Adrenal gland (tissue), 12 donors: ENCODE data around the gene FASTK. TPM values are rescaled to one million over a fixed set of nuclear protein-coding genes. Genes with fewer than 3 reads are reported as not detected.

Experiments used
- DNase-seq, 7 donors: peaks; one replicate each; pipeline ENCODE4 v3.0.0-alpha.2; 2019 to 2020
- H3K27ac ChIP-seq, 5 donors: fragments of 200-600 bp; sonication (generic) in 4 of 5; 1 replicate in 3 of 5; 2 replicates in 2 of 5; pipeline versions ENCODE4 v1.5.1 to v1.8.0; 2016 to 2020; ENCODE audit warnings: mild to moderate bottlenecking in 1 of 5
- H3K27me3 ChIP-seq: fragments of 200-600 bp; 2 replicates; pipeline ENCODE4 v1.8.0; 2021
- H3K36me3 ChIP-seq, 2 donors: fragments of 200-600 bp; replicated peaks in 1 of 2; 1 replicate in 1 of 2; 2 replicates in 1 of 2; pipeline versions ENCODE4 v1.5.1 to v1.8.0; 2018 to 2022
- H3K4me1 ChIP-seq, 2 donors: fragments of 200-600 bp; replicated peaks in 1 of 2; 1 replicate in 1 of 2; 2 replicates in 1 of 2; pipeline versions ENCODE4 v1.5.1 to v1.8.0; 2018 to 2021
- H3K4me3 ChIP-seq, 4 donors: fragments of 200-600 bp; sonication (generic) in 3 of 4; one replicate each; pipeline ENCODE4 v1.5.1; 2016 to 2018
- H3K9me3 ChIP-seq, 3 donors: fragments of 200-600 bp; sonication (generic) in 1 of 3; replicated peaks in 1 of 3; 1 replicate in 2 of 3; 2 replicates in 1 of 3; pipeline versions ENCODE4 v1.5.1 to v1.8.0; 2016 to 2021
- POLR2A ChIP-seq, 2 donors: fragments of 450-650 bp; IDR thresholded peaks; one replicate each; pipeline ENCODE4 v1.6.1; 2017; ENCODE audit warnings: antibody characterized with exemption in 2 of 2, mild to moderate bottlenecking in 2 of 2, moderate library complexity in 1 of 2
- WGBS, 4 donors: extraction: QIAGEN DNeasy Blood & Tissue Kit in 2 of 4; methylation state at CpG; one replicate each; pipeline versions ENCODE4 v1.1.5 to v1.1.7; 2013 to 2017; 5-methylcytosine and 5-hydroxymethylcytosine counted together
- intact Hi-C, 2 donors: fragments of 100-400 bp; cut with DNase I; formaldehyde crosslinking; loops; one replicate each; pipeline versions ENCODE4 v1.14.1 to v1.15.0; 2022 to 2023
- polyA plus RNA-seq, 3 donors: library from polyadenylated mRNA; stranded (reverse); fragments of 200-250 nt in 2 of 3; fragments of 350-450 nt in 1 of 3; fragmentation: Illumina TruSeq in 1 of 3; extraction: RNeasy Lipid Tissue Mini Kit (QIAGEN cat#74804) in 1 of 3; gene quantifications; one replicate each; pipeline ENCODE4 v1.2.3, GENCODE V29; 2013 to 2014
- total RNA-seq, 9 donors: library from RNA; depleted of rRNA in 4 of 9; stranded (reverse); fragments of >200 nt in 4 of 9; fragments of 120-200 nt in 1 of 9; fragmentation: NEBNext Ultra II Directional in 1 of 9; extraction: Animal tissue kit (Norgen Biotek cat#: 25700) in 1 of 9; gene quantifications; one replicate each; pipeline versions ENCODE4 v1.1.0 to v1.2.4, GENCODE V29; 2013 to 2023
- TF ChIP-seq, protein P1 (sequence below), 6 experiments: fragments of 450-650 bp in 4 of 6; fragments of 200-600 bp in 2 of 6; sonication (generic) in 1 of 6; IDR thresholded peaks; 1 replicate in 5 of 6; 2 replicates in 1 of 6; pipeline versions ENCODE4 v1.5.1 to v1.8.0; 2016 to 2021; ENCODE audit warnings: antibody characterized with exemption in 6 of 6, mild to moderate bottlenecking in 2 of 6, moderate library complexity in 1 of 6
- donor health status: healthy with polysubstance abuse.
- donor health status: Bipolar disorder and iron deficiency.
- donor health status: DM: yes; HTN: yes; CAD: no.
- donor health status: DM: no; HTN: no; CAD: no.
- donor health status: DM: no; HTN: no; CAD: no.
- donor health status: DM: yes; HTN: yes; CAD: no.

The FASTK gene
- total and polyA plus RNA-seq, 12 donors = 21.4 to 516 (median 85.8) TPM

DNA sequence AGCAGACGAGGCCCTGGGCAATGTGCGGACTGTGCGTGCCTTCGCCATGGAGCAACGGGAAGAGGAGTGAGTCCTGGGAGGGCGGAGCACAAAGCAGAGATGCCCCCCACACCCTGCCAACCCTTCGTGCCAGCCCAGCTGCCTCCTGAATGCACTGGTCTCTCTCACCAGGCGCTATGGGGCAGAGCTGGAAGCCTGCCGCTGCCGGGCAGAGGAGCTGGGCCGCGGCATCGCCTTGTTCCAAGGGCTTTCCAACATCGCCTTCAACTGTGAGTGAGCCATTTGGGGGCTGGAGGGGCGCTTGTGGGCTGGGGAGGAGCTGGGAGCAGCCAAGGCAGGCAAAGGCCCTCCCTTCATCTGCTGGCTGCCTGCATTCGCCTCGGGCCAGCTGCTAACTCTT is 44.7 kb downstream of the FASTK start:
- no peak for DNase-seq
- intact Hi-C loops = no loop called here
- no peaks in the 10 kb centered on the region for H3K9me3 ChIP-seq
- H3K4me1 ChIP-seq = peaks cover 13 to 17% of the 10 kb centered on the region in 2 donors
- no peak overlapping the region for H3K4me3 ChIP-seq
- TF ChIP-seq POLR2A (IDR thresholded peaks at IDR 0.05) = no peak
- TF ChIP-seq, protein P1, sequence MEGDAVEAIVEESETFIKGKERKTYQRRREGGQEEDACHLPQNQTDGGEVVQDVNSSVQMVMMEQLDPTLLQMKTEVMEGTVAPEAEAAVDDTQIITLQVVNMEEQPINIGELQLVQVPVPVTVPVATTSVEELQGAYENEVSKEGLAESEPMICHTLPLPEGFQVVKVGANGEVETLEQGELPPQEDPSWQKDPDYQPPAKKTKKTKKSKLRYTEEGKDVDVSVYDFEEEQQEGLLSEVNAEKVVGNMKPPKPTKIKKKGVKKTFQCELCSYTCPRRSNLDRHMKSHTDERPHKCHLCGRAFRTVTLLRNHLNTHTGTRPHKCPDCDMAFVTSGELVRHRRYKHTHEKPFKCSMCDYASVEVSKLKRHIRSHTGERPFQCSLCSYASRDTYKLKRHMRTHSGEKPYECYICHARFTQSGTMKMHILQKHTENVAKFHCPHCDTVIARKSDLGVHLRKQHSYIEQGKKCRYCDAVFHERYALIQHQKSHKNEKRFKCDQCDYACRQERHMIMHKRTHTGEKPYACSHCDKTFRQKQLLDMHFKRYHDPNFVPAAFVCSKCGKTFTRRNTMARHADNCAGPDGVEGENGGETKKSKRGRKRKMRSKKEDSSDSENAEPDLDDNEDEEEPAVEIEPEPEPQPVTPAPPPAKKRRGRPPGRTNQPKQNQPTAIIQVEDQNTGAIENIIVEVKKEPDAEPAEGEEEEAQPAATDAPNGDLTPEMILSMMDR (IDR thresholded peaks at IDR 0.05) = no peak
- peaks cover 0 to 34% of the 10 kb centered on the region in 2 donors for H3K36me3 ChIP-seq
- no peaks in the 10 kb centered on the region for H3K27me3 ChIP-seq
- no peak overlapping the region for H3K27ac ChIP-seq
- 91 to 94% (median 93%) methylated on average over 9 to 17 of the region's 17 CpGs for WGBS, 4 donors

DNA sequence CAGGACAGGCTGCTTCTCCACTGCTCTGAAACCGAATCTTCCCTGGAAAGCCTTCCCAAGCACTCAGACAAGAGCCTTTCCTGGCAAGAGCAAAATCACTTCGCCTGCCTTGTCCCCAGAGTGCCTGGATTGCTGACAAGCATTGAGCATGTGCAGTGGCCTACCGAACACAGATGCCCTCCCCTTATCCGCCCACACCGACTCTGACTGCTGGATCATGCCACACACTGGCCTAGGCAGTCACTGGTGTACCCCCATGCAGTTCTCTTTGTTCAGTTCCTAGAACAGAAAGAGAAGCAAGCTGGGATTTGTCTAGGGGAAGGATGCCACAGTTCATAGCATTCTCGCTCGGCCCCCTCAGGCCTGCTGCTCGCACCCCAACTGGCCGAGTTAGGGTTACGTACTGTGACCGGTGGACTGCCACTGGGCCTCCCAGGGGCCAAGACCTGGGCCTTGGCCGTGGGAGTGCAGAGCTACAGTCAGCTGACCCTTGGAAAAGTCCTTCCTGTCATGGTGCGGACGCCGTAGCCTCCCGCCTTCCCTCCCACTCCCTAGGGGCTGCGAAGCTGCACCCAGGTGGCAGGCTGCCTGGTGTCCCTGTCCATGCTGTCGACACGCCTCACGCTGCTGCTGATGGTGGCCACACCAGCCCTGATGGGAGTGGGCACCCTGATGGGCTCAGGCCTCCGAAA is 45.4 kb downstream of the FASTK start:
- H3K27ac ChIP-seq = no peak overlapping the region
- H3K4me3 ChIP-seq = no peak overlapping the region
- peaks cover 13 to 17% of the 10 kb centered on the region in 2 donors for H3K4me1 ChIP-seq
- 79 to 89% (median 87%) methylated on average over 8 to 21 of the region's 21 CpGs for WGBS, 4 donors
- H3K27me3 ChIP-seq = no peaks in the 10 kb centered on the region
- intact Hi-C loops = no loop called here
- no peaks in the 10 kb centered on the region for H3K9me3 ChIP-seq
- no peak for TF ChIP-seq POLR2A (IDR thresholded peaks at IDR 0.05)
- TF ChIP-seq, protein P1 (IDR thresholded peaks at IDR 0.05) = no peak
- no peak for DNase-seq
- H3K36me3 ChIP-seq = peaks cover 0 to 34% of the 10 kb centered on the region in 2 donors

DNA sequence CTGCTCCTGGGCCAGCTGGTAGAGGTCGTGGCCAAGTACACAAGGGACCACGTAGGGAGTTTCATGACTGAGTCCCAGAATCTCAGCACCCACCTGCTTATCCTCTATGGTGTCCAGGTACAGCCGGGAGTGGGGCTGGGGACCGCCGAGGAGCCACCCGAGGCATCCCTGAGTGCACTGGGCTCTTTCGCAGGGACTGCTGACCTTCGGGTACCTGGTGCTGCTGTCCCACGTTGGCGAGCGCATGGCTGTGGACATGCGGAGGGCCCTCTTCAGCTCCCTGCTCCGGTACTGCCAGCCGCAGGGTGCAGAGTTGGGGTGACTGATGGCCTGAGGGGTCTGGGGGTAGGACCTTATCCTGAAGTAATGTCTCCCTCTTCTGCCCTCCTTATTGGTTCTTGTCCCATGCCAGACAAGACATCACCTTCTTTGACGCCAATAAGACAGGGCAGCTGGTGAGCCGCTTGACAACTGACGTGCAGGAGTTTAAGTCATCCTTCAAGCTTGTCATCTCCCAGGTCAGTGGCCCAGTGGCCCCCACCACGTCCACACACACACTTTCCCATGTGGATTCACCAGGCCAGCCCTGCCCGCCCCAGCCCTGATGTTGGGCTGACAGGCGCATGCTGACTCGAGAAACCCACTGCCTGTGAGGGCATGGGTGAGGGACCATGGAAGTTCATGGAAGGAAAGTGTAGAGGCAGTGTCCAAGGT is 46.1 kb downstream of the FASTK start:
- 90 to 95% (median 94%) methylated on average over 12 to 21 of the region's 21 CpGs for WGBS, 4 donors
- DNase-seq = no peak
- Histone ChIP-seq H3K4me1 (peaks cover 9 to 17% of the 10 kb centered on the region in 2 donors), H3K9me3 (no peaks in the 10 kb centered on the region), H3K27ac (no peak overlapping the region), H3K36me3 (peaks cover 0 to 34% of the 10 kb centered on the region in 2 donors), H3K27me3 (no peaks in the 10 kb centered on the region), H3K4me3 (no peak overlapping the region)
- intact Hi-C loops = no loop called here
- TF ChIP-seq, protein P1 (IDR thresholded peaks at IDR 0.05) = no peak
- no peak for TF ChIP-seq POLR2A (IDR thresholded peaks at IDR 0.05)

DNA sequence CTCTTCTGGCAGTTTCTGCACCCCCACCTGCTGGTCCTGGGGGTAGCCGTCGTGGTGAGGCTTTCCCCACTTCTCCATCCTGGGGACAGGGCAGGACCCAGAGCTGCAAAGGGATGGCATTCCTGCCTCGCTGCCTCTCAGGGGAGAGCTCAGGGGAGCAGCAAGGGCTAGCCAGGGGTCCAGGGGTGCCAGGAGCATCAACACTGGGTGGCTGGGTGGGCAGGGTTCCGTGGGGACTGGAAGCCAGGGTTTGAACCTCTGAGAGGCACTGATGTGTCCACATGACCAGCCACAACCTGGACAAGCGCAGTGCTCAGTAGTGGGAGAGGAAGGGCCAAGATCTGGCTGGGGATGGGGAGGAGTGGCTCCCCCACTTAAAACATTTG is 46.8 kb downstream of the FASTK start:
- TF ChIP-seq, protein P1 (IDR thresholded peaks at IDR 0.05) = no peak
- no peak for TF ChIP-seq POLR2A (IDR thresholded peaks at IDR 0.05)
- Histone ChIP-seq H3K27ac (no peak overlapping the region), H3K36me3 (peaks cover 0 to 34% of the 10 kb centered on the region in 2 donors), H3K4me3 (no peak overlapping the region), H3K9me3 (no peaks in the 10 kb centered on the region), H3K27me3 (no peaks in the 10 kb centered on the region), H3K4me1 (peaks cover 9 to 18% of the 10 kb centered on the region in 2 donors)
- DNase-seq = no peak
- 82 to 100% (median 92%) methylated on average over 3 to 5 of the region's 5 CpGs for WGBS, 4 donors
- intact Hi-C loops = no loop called here
